Hippocampal formation (tissue), 2 donors: Measurements from ENCODE around the gene ZNF487.

Experiments used
- DNase-seq, 2 donors: peaks; one replicate each; lab custom pipeline; 2025; lab: John Stamatoyannopoulos, UW

Gene ZNF487

DNA sequence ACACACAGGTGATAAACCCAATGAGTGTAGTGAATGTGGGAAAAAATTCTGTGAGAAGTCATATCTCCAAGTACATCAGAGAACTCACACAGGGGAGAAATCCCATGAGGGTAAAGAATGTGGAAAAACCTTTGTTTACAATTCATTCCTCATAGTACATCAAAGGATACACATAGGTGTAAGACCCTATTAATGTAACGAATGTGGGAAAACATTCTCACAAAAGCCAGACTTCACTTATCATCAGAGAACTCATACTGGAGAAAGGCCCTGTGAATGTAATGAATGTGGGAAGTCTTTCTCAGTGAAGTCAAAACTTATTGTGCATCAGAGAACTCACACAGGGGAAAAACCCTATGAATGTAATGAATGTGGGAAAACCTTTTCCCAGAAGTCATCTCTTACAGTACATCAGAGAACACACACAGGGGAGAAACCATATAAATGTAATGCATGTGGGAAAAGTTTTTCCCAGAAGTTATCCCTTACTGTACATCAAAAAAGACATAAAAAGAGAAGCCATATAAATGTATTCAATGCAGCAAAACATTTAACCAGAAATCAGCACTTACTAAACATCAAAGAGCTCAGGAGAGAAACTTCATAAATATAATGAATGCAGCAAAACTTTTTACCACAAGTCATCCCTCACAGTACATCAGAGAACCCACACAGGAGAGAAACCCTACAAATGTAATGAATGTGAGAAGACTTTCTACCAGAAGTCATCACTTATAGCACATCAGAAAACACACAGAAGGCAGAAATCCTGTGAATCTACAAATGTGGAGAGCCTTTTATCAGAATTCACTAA is 87.7 kb downstream of the ZNF487 start:
- DNase-seq = no peak
